GM19239 (cell line): ENCODE data around the gene GUF1.
"Not testable (repeated sequence)": the region's sequence is repeated elsewhere in the genome, so short reads cannot be mapped to it uniquely, and the experiment has no call there.

Experiments used
- DNase-seq: peaks from one replicate; pipeline ENCODE4 v3.0.0; 2011; ENCODE audit warnings: low spot score; ENCODE audit not compliant: insufficient read length
- FAIRE-seq: peaks from 2 replicates; lab custom pipeline; 2011; peaks lifted over from hg19 to GRCh38; lab: Jason Lieb, UNC

The GUF1 gene

GRCh38 chr4:44701037-44701436 lies 22.8 kb downstream of the GUF1 start:
- no peak for FAIRE-seq
- DNase-seq, result no peak

- no peak for FAIRE-seq
- DNase-seq, result no peak
Measured at GRCh38 chr4:44704673-44705072, 26.5 kb downstream of the GUF1 start.

- DNase-seq, result no peak
- no peak for FAIRE-seq
Measured at GRCh38 chr4:44713125-44713524, 34.9 kb downstream of the GUF1 start.

GRCh38 chr4:44716597-44716996 lies 38.4 kb downstream of the GUF1 start:
- DNase-seq (no peak), FAIRE-seq (no peak)

- FAIRE-seq, result peak; percentile 40
- DNase-seq, result no peak
Measured at GRCh38 chr4:44720371-44720770, 42.2 kb downstream of the GUF1 start.

GRCh38 chr4:44722001-44722400 lies 43.8 kb downstream of the GUF1 start:
- FAIRE-seq, result no peak
- DNase-seq, result no peak

GRCh38 chr4:44725166-44725565 lies 46.9 kb downstream of the GUF1 start:
- no peak for DNase-seq
- FAIRE-seq, result peak; percentile 45

GRCh38 chr4:44725726-44726037 lies 47.5 kb downstream of the GUF1 start:
- DNase-seq, result no peak

GRCh38 chr4:44726038-44726871 lies 48.0 kb downstream of the GUF1 start, which contains the start of gene GNPDA2:
Gene GNPDA2, minus strand, starts transcription at chr4:44726556. Its CDS starts 4,349 bp downstream, at chr4:44722207.
- DNase-seq (peak; percentile 71), FAIRE-seq (peak; percentile 95)

More at GRCh38 chr4:44725726-44726037, 47.5 kb downstream of the GUF1 start:
- peak; percentile 87 for FAIRE-seq

DNA sequence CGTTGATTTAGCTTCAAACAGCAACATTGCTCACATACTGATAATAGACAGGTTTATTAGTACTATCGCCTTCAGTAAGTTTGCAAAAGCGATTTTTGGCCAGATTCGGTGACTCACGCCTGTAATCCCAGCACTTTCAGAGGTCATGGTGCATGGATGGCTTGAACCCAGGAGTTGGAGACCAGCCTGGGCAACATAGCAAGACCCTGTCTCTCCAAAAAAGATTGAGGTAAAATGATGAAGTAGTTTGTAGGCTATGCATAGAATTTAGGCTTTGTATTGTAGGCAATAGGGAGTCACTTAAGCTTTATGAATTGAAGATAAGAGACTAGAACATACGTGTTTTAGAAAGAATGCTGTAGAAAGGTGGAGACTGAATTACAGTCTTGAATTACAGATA lies 49.3 kb downstream of the GUF1 start:
- no peak for DNase-seq
- no peak for FAIRE-seq

DNA sequence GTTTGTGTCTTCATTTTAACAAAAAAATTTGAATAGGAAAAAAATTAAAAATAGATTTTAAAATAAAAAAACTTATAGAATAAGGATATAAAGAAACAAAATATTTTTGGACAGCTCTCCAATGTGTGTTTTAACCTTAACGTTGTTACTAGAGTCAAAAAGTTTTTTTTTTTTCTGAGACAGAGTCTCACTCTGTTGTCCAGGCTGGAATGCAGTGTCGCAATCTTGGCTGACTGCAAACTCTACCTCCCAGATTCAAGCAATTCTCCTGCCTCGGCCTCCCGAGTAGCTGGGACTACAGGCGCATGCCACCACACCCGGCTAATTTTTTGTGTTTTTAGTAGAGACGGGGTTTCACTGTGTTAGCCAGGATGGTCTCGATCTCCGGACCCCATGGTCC lies 50.5 kb downstream of the GUF1 start:
- DNase-seq, FAIRE-seq: not testable (repeated sequence)

DNA sequence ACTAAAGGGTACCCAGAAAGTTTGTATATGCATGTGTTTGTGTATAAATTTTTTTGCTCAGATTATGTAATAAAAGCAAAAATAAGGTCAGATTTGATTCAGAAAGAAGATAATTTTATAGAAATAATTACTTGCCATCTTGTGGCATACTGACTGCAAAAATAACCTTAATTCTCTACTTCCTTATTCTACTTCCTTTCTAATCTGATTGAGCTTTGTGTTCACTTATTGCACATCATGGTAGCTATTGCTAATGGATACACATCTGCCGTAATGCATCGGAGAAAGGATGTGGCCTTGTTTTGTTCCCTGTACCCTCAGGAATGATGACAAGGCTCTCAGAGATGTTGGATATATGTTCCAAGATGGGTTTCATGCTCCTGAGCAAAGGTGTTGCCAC lies 58.7 kb downstream of the GUF1 start:
- FAIRE-seq, result no peak
- no peak for DNase-seq

GRCh38 chr4:44738615-44739014 lies 60.4 kb downstream of the GUF1 start:
- peak; percentile 56 for FAIRE-seq
- no peak for DNase-seq

DNA sequence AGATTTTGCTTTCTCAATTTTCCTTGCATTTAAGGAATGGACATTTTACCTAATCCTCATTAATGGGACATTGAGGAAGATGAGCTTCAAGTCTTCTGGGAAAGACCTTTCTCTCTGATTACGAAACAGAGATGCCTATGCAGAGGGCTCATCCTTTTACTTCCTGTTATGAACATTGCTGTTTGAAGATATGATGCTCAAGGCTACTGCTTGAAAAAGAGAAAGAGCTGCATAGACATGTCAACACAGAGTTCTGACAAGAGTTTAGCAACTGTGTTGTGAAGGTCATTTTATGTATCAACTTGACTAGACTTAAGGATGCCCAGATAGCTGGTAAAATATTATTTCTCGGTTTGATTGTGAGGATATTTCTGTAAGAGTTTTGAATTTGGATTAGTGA lies 62.0 kb downstream of the GUF1 start:
- FAIRE-seq, result no peak
- no peak for DNase-seq
